DMS153 treated with DMSO at 0.1 percent for 48 hours (cell line): ENCODE data around the gene TNXB.

Experiments
- DNase-seq: peaks from one replicate; lab custom pipeline; 2025; ENCODE audit not compliant: unreplicated experiment; lab: John Stamatoyannopoulos, UW

TNXB gene, protein sequence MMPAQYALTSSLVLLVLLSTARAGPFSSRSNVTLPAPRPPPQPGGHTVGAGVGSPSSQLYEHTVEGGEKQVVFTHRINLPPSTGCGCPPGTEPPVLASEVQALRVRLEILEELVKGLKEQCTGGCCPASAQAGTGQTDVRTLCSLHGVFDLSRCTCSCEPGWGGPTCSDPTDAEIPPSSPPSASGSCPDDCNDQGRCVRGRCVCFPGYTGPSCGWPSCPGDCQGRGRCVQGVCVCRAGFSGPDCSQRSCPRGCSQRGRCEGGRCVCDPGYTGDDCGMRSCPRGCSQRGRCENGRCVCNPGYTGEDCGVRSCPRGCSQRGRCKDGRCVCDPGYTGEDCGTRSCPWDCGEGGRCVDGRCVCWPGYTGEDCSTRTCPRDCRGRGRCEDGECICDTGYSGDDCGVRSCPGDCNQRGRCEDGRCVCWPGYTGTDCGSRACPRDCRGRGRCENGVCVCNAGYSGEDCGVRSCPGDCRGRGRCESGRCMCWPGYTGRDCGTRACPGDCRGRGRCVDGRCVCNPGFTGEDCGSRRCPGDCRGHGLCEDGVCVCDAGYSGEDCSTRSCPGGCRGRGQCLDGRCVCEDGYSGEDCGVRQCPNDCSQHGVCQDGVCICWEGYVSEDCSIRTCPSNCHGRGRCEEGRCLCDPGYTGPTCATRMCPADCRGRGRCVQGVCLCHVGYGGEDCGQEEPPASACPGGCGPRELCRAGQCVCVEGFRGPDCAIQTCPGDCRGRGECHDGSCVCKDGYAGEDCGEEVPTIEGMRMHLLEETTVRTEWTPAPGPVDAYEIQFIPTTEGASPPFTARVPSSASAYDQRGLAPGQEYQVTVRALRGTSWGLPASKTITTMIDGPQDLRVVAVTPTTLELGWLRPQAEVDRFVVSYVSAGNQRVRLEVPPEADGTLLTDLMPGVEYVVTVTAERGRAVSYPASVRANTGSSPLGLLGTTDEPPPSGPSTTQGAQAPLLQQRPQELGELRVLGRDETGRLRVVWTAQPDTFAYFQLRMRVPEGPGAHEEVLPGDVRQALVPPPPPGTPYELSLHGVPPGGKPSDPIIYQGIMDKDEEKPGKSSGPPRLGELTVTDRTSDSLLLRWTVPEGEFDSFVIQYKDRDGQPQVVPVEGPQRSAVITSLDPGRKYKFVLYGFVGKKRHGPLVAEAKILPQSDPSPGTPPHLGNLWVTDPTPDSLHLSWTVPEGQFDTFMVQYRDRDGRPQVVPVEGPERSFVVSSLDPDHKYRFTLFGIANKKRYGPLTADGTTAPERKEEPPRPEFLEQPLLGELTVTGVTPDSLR (N-terminal part only)

DNA sequence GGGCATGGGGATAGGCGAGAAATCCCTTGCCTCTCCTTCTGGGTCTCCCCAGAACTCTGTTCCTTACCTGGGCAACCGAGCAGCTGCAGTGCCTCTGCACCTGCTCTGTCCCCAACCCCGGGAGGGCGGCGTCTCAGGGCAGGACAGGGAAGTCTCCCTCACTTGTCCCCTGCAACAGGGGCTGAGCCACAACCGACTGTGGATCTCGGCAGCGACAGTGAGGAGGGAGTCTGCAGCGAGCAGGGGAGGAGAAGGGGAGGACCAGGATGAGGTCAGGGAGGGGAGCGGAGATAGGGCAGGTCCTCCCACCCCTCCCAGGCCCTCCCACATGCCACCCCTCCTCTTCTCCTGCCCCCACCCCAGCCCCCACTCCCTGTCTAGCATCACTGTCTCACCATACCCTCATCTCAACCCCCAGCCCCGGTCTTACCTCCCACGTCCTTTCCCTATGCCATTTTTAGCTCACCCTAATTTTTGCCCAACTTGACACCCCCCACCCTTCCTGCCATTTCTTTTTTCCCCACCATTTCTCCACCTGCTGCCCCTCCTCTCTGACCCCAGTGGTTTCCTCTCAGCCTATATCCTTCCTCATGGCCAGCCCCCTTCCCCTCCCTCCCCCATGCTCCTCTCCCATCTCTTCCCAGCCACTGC lies at the start of gene TNXB:
TNXB (minus strand) TSS at position 225 of the 651 bp plus-strand sequence. CDS start 11,140 bp downstream, outside the sequence.
- DNase-seq: no peak

DNA sequence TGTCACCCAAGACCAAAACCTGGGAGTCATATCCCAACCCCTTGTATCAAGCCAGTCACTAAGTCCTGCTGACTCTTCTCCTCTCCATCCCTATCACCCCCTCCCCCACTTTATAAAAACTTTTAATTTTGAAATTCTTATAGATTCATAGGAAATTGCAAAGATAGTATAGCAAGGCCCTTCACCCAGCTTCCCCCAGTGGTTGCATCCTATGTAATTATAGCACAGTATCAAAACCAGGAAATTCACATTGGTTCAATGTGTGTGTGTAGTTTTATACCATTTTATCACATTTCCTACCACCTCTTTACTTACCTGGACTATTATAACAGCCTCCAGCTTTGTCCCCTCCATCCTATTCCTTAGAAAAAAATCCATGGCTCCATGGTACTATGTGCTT lies 48.9 kb upstream of the TNXB start:
- DNase-seq: no peak

DNA sequence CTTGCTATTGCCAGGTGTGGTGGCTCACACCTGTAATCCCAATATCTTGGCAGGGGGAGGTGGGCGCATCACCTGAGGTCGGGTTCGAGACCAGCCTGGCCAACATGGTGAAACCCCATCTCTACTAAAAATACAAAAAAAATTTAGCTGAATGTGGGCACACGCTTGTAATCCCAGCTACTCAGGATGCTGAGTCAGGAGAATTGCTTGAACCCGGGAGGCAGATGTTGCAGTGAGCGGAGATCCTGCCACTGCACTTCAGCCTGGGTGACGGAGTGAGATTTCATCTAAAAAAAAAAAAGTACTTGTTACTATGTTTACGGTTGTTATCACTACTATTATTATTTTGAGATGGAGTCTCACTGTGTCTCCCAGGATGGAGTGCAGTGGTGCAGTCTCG lies 47.8 kb upstream of the TNXB start:
- no peak for DNase-seq

DNA sequence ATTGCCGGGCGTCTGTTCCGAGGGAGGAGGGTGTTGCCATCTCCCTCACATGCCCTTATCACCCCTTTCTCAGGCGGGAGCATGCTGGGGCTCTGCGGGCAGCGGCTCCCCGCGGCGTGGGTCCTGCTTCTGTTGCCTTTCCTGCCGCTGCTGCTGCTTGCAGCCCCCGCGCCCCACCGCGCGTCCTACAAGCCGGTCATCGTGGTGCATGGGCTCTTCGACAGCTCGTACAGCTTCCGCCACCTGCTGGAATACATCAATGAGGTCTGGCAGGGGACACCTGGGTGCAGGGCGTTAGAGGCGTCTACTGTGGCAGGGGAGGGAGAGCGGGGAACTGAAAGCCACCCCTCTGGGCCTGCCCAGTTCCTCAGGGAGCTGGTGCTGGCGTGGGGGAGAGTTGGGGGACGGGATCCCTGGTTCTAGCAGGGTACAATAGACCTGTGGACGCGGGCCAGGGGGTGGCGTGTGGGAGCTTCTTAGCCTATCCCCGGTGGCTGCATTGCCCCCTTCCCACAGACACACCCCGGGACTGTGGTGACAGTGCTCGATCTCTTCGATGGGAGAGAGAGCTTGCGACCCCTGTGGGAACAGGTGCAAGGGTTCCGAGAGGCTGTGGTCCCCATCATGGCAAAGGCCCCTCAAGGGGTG lies 45.5 kb upstream of the TNXB start:
- DNase-seq: peak; percentile 47

DNA sequence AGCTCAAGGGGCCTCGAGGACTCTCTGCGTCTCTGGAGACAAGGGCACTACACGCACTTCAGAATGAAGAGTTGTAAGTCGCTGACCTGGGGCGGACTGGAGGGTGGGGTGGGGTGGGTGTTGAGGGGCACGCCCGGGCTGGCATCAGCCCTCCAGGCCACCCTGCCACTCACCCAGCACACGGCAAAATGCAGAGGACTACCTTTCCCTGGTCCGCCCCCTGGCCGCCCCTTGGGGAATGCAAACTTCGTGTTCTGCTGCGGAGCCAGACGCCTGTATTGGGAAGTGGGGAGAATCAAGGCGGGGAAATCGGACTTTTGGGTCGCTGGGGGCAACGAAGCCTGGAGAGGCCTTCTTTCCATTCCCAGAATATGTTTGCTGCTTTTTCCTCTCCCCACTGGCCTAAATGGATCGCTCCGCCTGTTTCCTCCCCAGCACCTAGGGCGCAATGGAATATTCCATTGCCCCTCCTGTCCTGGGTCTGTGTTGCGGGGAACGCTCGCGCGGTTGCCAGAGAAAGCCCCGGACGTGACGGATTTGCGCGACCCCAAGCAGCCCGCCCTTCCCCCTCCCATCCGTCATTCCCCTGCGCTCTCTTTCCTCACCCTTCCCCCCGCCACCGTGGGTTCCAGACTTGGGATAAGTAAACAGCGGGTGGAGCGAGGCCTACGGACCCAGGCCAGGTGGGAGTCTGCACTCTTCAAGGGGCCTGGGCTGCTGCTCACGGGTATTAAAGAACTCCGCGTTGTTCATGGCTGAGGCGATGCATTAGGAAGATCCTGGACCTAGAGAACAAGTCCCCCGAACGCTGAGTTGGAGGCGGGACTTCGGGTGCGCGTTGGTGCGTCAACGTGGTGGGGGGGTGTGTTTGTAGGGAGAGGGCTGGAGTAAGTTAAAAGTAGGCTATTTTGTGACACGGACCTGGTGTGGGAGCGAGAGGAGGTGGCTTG lies 44.7 kb upstream of the TNXB start, which contains the start of gene PPT2:
PPT2 (plus strand) TSS at position 578 of the 950 bp plus-strand sequence. CDS start 454 bp downstream, outside the sequence.
- peak; percentile 52 for DNase-seq

DNA sequence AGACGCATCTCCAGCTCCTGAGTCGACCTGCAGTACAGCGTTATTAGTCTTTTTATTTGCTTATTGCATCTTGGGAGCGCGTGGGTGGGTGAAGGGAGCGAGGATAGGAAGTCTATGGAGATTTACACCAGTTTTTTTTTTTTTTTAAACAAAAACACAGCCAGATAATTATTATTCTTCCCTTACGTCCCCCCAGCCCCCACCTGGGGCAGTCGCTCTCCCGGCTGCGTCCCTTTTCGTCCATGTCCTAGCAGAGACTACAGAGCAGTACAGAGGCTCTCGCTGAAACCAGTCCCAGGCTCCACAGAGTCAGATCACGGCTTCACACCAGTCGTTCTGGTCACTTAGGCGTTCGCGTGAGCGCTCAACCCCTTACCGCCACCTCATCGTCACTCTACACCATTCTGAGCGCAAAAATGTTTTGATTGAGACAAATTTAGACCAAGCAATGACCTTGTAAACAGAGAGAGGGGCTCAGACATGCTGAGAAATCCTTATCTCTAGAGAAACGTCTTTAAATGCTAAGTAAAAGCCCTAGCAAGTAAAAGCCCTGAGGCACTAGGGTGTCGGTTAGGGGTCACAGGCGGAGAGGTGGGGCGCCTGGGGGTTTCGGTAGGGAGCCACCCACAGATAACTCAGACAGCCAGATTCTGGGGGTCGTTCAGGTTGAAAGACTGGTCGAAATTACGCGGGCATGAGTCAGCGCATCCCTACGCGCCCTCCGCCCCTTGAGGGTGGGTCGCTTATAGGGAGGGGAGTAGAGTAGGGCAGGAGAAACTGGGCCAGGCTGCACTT lies 43.8 kb upstream of the TNXB start:
- DNase-seq: no peak

DNA sequence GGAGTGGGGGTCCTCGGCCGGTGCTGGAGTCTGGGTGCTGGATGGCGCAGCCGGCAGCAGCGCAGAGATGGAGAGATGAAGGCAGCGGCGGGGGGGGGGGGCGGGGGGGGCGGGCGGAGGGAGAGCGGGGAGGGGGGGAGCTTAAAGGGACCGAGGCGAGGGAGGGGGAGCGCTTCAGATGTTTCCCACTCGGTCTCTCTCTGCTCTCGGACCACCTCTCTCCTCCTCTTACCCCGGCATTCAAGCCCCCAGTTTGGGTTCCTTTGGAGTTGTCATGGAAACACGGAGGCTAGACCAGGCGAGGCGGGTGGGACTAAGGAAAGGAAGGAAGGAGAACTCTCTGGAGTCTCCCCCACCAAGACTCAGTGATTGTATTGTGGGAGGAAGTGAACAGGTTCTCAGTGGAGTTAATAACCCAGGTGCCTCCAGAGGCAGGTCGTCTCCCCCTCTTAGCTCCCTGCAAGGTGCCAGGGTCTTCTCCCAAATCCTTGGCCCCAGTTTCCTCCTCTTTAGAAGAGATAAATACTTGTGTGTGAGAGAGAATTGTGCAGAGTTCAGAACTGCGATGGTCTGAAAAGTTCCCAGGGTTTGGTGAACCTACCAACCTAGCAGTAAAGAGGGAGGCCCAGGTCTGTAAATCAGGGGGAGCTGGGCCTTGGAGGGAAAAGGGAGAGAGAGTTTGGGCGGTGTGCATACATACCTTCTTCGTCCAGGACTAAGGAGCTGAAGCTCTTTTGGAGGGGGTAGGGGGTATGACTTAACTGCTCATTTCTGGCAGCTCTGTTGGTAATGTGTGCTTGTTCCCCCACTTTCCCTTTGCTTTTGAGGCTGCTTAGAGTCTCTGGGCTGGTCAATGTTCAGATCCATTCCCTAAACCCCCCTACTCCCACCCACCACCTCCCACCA lies 43.0 kb upstream of the TNXB start, which contains the start of gene PRRT1:
PRRT1 (minus strand) TSS at position 77 of the 906 bp plus-strand sequence. CDS start 112 bp downstream, outside the sequence.
- no peak for DNase-seq

DNA sequence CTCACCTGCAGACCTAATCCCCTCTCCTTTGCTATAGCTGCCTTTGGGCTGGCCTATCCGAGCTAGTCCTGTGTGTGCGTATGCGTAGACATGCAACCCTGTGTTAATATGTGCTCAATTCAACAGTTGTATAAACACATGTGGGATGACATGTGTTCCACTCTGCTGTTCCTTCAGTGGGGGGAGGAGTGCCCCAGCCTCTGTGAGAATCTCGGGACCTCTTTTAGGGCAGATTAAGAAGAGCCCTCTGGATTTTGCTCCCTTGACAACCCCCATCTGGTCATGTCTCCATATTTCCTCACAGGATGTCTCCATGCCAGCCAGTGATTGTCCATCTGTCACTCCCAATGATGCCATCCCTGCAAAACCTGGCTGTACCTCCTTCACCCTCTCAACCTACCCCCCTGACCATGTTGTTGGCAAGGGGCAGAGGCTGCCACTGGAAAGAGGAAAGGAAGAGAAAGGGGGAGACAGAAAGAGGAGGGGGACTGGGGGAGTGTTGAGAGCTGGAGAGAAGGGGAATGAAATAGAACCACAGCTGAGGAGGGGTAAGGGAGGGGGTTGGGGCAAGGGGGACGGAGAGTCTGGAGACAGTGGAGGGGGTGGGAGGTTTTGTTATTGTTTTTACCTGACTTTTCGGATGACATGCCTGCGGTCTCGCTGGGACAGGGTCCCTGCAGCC lies 42.2 kb upstream of the TNXB start:
- DNase-seq: no peak

DNA sequence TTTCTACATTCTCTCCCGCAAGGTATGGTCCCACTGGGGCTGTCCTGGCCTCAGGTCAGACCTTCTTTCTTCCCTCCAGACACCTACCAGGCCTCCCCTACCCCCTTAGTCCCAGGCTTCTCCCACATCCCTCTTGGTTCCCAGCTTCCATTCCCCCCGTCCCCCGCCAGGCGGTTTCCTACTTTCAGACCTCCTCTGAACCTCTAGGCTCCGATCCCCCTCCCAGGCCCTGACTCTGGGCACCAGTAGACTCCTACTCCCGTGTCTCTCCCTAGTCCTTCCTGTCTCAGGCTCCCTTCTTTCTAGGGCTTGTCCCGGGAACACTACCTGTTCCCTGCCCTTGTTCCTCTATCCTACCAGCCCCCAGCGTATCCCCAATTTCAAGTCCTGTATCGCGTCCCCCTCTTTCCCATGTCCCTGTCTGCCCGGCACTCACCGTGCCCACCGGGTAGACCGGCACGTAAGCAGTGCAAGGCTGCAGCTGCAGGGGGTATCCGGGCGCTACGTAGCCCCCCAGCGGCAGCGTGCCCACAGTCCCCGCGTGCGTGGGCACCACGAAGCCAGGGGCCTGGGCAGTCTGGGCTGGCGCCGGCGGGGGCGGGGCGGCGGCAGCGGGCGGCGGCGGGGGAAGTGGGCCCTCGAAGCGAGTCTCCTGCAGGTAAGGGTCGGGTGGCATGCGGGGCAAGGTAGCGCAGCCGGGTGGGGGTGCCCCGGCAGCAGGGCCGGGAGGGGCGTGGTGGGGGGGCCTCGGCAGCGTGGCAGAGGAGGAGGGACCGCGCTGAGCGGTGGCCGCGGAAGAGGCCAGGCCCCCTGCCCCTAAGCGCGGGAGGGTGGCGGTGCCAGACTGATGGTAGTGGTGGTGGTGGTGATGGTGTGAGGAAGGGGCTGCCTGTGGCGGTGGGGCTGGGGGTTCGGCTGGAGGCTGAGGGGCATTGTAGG lies 41.1 kb upstream of the TNXB start:
- DNase-seq: no peak

DNA sequence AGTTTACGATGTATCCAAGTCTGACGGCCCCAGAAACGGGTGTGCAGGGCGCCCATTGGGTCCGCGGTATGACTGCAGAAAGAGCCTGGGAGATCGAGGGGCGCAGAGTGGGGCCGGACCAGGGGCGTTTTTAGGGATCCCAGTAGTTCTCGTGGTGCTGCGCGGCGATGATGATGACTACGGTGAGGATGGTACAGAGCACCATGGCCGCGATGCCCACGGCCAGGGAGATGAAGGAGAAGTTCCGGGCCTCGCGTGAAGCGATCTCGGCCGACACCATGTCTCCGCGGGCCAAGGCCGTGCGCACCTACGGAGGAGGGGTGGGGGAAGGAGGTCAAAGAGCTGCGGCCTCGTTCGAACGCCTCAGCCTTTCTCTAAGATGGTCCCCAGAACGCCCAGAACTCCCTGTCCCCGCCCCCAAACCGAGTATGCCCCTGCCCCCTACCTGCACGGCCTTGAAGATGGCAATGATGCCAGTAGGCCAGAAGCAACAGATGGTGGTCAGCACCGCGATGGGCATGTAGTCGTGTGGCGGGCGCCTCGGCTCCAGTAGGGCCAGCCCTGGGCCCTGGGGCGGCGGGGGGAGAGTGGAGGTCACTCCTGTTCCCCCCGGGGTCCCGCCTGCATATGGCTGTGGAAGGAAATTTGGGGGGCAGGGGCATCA lies 40.1 kb upstream of the TNXB start:
- DNase-seq: no peak

DNA sequence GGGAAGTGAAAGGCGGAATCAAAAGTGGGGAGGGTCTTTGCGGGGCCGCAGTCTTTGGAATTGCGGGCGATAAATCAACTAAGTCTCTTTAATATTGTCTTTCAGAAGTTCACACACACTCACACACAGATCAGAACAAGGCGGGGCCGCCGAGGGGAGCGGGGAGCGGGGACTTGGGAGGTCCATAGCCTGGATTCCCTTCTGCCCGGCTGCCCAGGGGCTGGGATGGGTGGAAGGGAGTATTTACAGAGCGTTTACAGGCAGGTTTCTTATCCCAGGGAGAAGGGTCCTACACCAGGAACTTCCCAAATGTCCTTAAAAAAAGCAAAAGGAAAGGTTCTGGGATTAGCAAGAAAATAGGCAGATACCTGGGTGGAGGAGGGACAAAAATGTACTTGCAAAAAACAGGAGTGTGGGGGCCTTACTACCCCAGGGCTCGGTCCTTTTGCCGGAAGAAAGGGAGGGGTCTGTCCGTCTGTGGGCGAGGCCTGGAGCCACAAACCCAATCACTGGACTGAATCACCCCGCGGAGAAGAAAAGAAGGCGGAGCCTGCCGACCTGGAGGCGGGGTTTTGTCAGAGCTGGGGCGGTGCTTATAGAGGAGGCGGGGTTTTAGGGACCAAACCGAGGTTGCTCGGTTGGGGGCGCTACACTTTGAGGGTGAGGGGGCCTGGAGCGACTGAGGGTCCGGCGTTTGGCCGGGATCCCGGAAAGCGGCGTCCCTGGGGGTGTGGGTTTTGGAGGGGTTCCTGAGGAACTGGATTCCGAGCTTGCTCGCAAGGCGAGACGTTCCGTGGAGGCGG lies 39.4 kb upstream of the TNXB start:
- DNase-seq: no peak

DNA sequence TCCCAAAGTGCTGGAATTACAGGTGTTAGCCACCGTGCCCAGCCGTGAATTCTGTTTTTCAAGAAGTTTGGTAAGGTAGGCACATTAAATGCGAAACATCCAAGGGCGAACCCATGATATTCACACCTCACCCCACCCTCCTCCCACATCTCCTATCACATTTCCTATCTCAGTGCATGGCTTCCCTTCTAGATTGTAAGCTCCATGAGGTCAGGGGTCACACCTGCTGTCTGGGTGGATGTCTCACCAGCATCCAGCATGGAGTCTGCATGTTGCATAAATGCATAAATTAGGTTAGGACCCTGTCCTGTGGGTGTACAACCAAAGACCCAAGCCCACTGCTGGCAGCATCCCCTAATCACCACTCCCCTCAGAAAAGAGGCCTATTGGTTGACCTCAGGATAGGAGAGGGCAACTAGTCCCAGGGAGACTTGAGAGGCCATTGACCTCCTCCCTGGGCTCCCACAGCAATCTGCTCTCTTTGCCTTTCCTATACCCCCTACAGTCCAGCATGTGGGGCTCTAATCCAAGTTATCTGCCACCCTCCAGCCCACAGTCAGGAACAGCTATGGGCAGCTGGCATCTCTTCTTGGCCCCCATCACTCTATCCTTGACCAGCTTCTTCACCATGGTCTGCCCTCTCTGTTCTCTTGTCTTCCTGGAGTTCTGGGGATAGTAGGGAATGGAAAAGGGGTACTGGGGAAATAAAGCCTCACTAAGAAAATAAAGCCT lies 38.4 kb upstream of the TNXB start:
- no peak for DNase-seq

DNA sequence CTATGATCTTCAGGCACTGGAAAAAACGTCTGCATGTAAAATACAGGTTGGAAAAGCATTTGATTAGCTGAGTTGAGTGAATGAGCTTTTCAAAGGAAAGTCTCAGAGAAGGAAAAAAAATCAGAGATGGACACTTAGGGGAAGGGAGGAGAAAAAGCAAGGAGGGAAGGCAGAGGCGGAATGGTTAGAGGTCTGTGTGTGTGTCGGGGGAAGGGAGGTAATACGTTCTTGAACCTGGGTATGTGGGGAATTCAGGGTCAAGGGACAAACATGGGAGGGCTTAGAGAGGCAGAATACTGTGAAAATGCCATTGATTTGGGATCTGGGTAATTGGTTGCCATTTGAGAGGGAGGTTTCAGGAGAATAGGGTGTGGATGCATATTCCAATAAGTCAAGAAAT lies 37.5 kb upstream of the TNXB start:
- no peak for DNase-seq
